Measurements from ENCODE around the gene CIAO2A. TPM values are rescaled to one million over a fixed set of nuclear protein-coding genes. Genes with fewer than 3 reads are reported as not detected.

Gene CIAO2A
- total RNA-seq, 3 donors from 2014 or later = 42.6 to 71.8 (median 50.9) TPM

DNA sequence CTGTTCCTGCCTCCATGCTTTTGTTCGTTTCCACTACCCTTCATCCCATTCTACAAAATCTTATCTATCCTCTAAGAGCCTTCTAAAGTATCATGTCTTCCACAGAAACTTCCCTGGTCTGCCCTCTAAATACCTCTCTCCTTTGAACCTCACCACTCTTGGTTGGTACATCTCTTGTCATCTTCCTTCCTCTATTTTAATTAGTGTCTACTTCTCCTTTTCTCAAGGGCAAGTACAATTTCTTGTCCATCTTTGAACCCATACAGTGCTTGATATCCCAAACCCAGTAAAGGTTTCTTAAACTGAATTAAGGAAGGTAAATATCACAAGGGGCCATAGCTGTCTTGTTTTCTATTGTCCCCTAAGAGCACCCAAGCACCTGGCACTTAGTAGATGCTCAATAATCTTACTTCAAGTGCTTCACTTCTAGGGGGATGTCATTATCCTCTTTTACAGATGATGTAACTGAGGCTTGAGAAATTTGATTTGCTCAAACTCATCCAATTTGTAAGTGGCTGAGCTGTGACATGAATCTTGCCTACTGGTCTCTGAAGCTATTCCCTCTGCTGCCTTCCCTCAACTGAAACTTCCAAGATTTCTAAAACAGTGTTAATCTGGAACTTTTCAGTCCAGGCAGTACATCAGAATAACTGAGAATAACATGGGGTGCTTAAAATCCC, 44.7 kb downstream of the CIAO2A start:
- Histone ChIP-seq H3K27me3 (no peaks in the 10 kb centered on the region), H3K36me3 (no peaks in the 10 kb centered on the region), H3K27ac (no peak overlapping the region), H3K9me3 (no peaks in the 10 kb centered on the region), H3K4me3 (no peak overlapping the region), H3K4me1 (no peaks in the 10 kb centered on the region)
- intact Hi-C loops (cut with DNase I; ENCODE audit: low total_unique reads) = no loop called here
- TF ChIP-seq POLR2A (IDR thresholded peaks at IDR 0.05) = no peak
- no peak for TF ChIP-seq POLR2AphosphoS5 (IDR thresholded peaks at IDR 0.05)
- TF ChIP-seq, protein P1, sequence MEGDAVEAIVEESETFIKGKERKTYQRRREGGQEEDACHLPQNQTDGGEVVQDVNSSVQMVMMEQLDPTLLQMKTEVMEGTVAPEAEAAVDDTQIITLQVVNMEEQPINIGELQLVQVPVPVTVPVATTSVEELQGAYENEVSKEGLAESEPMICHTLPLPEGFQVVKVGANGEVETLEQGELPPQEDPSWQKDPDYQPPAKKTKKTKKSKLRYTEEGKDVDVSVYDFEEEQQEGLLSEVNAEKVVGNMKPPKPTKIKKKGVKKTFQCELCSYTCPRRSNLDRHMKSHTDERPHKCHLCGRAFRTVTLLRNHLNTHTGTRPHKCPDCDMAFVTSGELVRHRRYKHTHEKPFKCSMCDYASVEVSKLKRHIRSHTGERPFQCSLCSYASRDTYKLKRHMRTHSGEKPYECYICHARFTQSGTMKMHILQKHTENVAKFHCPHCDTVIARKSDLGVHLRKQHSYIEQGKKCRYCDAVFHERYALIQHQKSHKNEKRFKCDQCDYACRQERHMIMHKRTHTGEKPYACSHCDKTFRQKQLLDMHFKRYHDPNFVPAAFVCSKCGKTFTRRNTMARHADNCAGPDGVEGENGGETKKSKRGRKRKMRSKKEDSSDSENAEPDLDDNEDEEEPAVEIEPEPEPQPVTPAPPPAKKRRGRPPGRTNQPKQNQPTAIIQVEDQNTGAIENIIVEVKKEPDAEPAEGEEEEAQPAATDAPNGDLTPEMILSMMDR (IDR thresholded peaks at IDR 0.05) = no peak
- no peak for DNase-seq (ENCODE audit: low spot score in 2 of 2)

DNA sequence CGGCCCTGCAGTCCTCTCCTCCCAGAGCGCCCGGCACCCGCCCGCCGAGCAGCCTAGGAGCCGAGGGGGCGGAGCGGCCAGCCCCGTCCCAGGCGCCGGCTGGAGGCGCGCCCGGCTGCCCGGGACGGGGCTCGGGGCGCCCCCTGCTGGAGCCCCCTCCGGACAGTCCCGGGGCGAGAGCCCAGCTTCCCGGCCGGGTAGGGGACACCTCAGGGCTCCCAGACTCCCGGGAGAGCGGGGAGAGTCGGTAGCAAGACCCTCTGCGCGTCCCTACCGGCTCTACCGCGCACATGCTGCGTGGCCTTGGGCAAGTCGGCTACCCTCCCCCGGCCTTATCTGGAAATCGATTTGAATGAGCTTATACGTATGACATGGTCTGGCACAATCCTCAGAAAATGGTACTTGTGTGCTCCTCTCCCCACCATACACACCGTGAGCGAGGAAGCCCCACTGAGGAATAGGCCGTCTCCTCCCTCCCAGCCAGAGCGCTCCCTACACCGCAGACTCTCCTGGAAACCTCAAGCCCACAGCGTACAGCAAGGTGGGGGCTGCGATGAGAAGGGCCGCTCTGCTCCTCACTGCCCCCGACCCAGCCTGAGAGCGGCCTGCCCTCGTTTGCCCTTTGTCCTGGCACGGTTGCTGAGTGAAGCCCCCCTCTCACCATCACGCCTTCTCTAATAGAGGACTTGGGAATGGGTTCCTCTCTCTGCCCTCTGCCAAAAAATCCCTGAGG, 47.1 kb downstream of the CIAO2A start, which contains the start of gene DAPK2:
Gene DAPK2, minus strand, starts transcription at position 65 of the 733 bp plus-strand sequence. CDS start 6,224 bp downstream, outside the sequence.
- no peaks in the 10 kb centered on the region for H3K36me3 ChIP-seq
- peak within 1 kb of the TSS; percentile 51 to 81 (median 73) for H3K4me3 ChIP-seq
- H3K27ac ChIP-seq = peak within 1 kb of the TSS; percentile 74 to 76
- H3K27me3 ChIP-seq = no peaks in the 10 kb centered on the region
- intact Hi-C loops (cut with DNase I; ENCODE audit: low total_unique reads) = no loop called here
- peak in 1 of 2 donors; percentile 55 for DNase-seq (ENCODE audit: low spot score in 2 of 2)
- H3K4me1 ChIP-seq = no peaks in the 10 kb centered on the region
- H3K9me3 ChIP-seq = no peaks in the 10 kb centered on the region
- TF ChIP-seq POLR2AphosphoS5 (IDR thresholded peaks at IDR 0.05) = no peak
- TF ChIP-seq POLR2A (IDR thresholded peaks at IDR 0.05) = no peak
- TF ChIP-seq, protein P1 (IDR thresholded peaks at IDR 0.05) = peak; percentile 61 to 72 (median 62)

DNA sequence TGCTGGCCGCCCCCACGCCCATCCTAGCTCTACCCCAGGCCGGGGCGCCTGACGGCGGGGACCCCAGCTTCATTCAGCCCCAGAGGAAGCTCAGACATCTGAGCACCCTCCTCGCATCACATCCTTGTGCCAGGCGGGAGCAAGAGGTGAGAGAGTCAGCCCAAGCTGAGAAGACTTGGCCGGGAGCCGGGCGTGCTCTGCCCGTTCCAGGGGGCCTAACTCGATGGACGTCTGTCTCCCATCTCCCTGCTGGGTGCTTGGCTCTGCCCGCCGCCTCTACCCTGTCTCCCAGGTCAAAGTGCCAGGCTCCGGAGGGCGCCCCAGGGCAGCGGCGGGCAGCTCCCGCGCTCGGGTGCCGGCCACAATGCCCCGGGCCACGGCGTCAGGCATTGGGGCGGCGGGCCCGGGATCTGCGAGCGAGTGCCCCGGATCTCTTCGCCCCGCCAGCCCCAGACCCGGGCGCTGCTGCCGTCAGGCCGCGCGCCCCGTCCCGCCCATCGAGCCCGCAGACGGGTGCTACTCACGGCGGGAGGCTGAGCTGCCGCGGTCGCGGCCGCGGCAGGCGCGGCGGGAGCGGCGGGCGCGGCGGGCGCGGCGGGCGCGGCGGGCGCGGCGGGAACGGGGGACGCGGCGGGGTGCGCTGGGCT, 47.7 kb downstream of the CIAO2A start:
- Histone ChIP-seq H3K27me3 (no peaks in the 10 kb centered on the region), H3K4me1 (no peaks in the 10 kb centered on the region), H3K36me3 (no peaks in the 10 kb centered on the region), H3K27ac (peak overlapping the region; percentile 74 to 76), H3K4me3 (peak overlapping the region; percentile 51 to 81 (median 73)), H3K9me3 (no peaks in the 10 kb centered on the region)
- intact Hi-C loops (cut with DNase I; ENCODE audit: low total_unique reads) = no loop called here
- DNase-seq (ENCODE audit: low spot score in 2 of 2) = no peak
- TF ChIP-seq, protein P1 (IDR thresholded peaks at IDR 0.05) = no peak
- TF ChIP-seq POLR2AphosphoS5 (IDR thresholded peaks at IDR 0.05) = no peak

DNA sequence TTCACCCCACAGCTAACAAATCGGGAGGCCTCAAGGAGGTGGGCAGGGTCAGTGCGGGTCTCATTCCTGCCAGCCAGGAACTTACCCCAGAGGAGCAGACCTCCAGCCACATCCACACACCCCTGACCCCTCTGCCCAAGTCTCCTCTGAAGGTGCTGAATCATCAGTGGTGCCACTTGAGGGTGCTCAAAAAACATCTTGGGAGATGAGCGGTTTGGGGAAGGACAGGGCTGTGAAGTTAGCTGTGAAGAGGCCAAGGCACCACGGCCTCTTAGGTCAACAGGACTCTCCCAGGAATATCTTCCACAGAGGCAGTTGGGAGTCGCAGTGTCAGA, 48.6 kb downstream of the CIAO2A start:
- no peaks in the 10 kb centered on the region for H3K27me3 ChIP-seq
- H3K27ac ChIP-seq = no peak overlapping the region
- no peak for DNase-seq (ENCODE audit: low spot score in 2 of 2)
- no peaks in the 10 kb centered on the region for H3K9me3 ChIP-seq
- intact Hi-C loops (cut with DNase I; ENCODE audit: low total_unique reads) = no loop called here
- H3K36me3 ChIP-seq = no peaks in the 10 kb centered on the region
- H3K4me3 ChIP-seq = peak overlapping the region in 2 of 3 donors; percentile 73 to 81
- TF ChIP-seq POLR2A (IDR thresholded peaks at IDR 0.05) = no peak
- TF ChIP-seq, protein P1 (IDR thresholded peaks at IDR 0.05) = no peak
- TF ChIP-seq POLR2AphosphoS5 (IDR thresholded peaks at IDR 0.05) = no peak
- H3K4me1 ChIP-seq = no peaks in the 10 kb centered on the region
